Neural cell (in vitro differentiated cells): ENCODE measurements around the gene TLE4.

Experiments
- POLR2AphosphoS5 ChIP-seq: IDR thresholded peaks from 2 replicates; pipeline ENCODE4 v1.6.1; 2012
- REST ChIP-seq: IDR thresholded peaks from 2 replicates; pipeline ENCODE4 v1.6.1; 2012; ENCODE audit warnings: borderline replicate concordance
- SMC3 ChIP-seq: fragments of 450-650 bp; conservative IDR thresholded peaks from 2 replicates; pipeline ENCODE4 v1.6.1; 2014; ENCODE audit warnings: antibody characterized with exemption, mild to moderate bottlenecking, moderate library complexity; ENCODE audit not compliant: poor library complexity
- TAF1 ChIP-seq: IDR thresholded peaks from 2 replicates; pipeline ENCODE4 v1.6.1; 2012; ENCODE audit warnings: low read depth
- TF ChIP-seq, protein P1 (sequence below): fragments of 450-650 bp; IDR thresholded peaks from 2 replicates; pipeline ENCODE4 v1.5.1; 2014; ENCODE audit warnings: antibody characterized with exemption, mild to moderate bottlenecking, moderate library complexity; ENCODE audit not compliant: poor library complexity, severe bottlenecking

DNA sequence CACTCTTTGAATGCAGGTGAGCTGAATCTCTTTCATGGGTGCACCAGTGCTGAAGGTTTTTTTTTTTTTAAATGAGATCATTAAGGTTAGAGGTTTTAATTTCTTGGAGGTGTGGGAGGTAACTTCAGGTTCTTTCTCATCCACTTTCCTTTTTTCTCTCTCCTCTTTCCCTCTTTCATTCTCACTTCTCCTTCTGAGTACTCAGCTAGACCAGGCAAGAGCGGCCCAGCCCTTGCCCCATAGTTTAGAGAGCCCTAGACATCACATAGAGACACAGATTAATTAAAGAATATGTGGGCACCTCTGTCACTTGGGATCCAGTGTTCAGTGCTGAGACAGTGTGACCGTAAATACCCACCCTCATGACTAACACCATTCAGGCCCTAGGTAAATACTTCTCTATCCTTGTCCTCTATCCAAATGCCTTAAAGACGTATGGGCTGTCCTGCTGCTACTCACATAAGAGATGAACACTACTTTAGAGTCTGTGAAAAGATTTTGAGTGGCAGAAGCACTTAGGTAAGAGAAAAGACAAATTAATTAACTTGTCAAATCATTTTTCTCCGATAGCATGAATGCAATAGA is 174.1 kb downstream of the TLE4 start:
- TF ChIP-seq, protein P1, sequence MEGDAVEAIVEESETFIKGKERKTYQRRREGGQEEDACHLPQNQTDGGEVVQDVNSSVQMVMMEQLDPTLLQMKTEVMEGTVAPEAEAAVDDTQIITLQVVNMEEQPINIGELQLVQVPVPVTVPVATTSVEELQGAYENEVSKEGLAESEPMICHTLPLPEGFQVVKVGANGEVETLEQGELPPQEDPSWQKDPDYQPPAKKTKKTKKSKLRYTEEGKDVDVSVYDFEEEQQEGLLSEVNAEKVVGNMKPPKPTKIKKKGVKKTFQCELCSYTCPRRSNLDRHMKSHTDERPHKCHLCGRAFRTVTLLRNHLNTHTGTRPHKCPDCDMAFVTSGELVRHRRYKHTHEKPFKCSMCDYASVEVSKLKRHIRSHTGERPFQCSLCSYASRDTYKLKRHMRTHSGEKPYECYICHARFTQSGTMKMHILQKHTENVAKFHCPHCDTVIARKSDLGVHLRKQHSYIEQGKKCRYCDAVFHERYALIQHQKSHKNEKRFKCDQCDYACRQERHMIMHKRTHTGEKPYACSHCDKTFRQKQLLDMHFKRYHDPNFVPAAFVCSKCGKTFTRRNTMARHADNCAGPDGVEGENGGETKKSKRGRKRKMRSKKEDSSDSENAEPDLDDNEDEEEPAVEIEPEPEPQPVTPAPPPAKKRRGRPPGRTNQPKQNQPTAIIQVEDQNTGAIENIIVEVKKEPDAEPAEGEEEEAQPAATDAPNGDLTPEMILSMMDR, result no peak
- TF ChIP-seq TAF1 (no peak), REST (no peak), SMC3 (no peak), POLR2AphosphoS5 (no peak)
